ENCODE measurements around the gene PRG2.

The PRG2 gene

GRCh38 chr11:57418131-57418530 lies 27.7 kb upstream of the PRG2 start:
- no peak overlapping the region for H3K9ac ChIP-seq (ENCODE audit: low read length)
- H3K4me3 ChIP-seq (ENCODE audit: low read depth, low read length) = no peak overlapping the region
- H3K27ac ChIP-seq (ENCODE audit: low read depth, low read length) = no peak overlapping the region
- peaks cover 33% of the 10 kb centered on the region for H3K36me3 ChIP-seq (ENCODE audit: control insufficient read depth, insufficient read depth, low read length)
- H3K9me3 ChIP-seq (ENCODE audit: control insufficient read depth, insufficient read depth, low read depth, low read length) = no peaks in the 10 kb centered on the region
- H3K4me1 ChIP-seq (ENCODE audit: control insufficient read depth, insufficient read depth, low read length) = 0 out of 2 replicates have a peak, but pooled peaks cover 2% of the 10 kb centered on the region
- no peaks in the 10 kb centered on the region for H3K27me3 ChIP-seq (ENCODE audit: control insufficient read depth, insufficient read depth, low read length)

GRCh38 chr11:57417056-57417455 lies 26.6 kb upstream of the PRG2 start:
- H3K27ac ChIP-seq (ENCODE audit: low read depth, low read length) = no peak overlapping the region
- 0 out of 2 replicates have a peak, but pooled peaks cover 2% of the 10 kb centered on the region for H3K4me1 ChIP-seq (ENCODE audit: control insufficient read depth, insufficient read depth, low read length)
- H3K36me3 ChIP-seq (ENCODE audit: control insufficient read depth, insufficient read depth, low read length) = peaks cover 35% of the 10 kb centered on the region

GRCh38 chr11:57416436-57416835 lies 26.0 kb upstream of the PRG2 start:
- no peak overlapping the region for H3K9ac ChIP-seq (ENCODE audit: low read length)
- H3K4me1 ChIP-seq (ENCODE audit: control insufficient read depth, insufficient read depth, low read length) = 0 out of 2 replicates have a peak, but pooled peaks cover 2% of the 10 kb centered on the region
- no peaks in the 10 kb centered on the region for H3K27me3 ChIP-seq (ENCODE audit: control insufficient read depth, insufficient read depth, low read length)
- H3K9me3 ChIP-seq (ENCODE audit: control insufficient read depth, insufficient read depth, low read depth, low read length) = no peaks in the 10 kb centered on the region
- H3K4me3 ChIP-seq (ENCODE audit: low read depth, low read length) = no peak overlapping the region
- H3K36me3 ChIP-seq (ENCODE audit: control insufficient read depth, insufficient read depth, low read length) = peaks cover 35% of the 10 kb centered on the region
- H3K27ac ChIP-seq (ENCODE audit: low read depth, low read length) = no peak overlapping the region

More at GRCh38 chr11:57417056-57417455, 26.6 kb upstream of the PRG2 start:
- Histone ChIP-seq H3K27me3 (ENCODE audit: control insufficient read depth, insufficient read depth, low read length) (no peaks in the 10 kb centered on the region), H3K9ac (ENCODE audit: low read length) (no peak overlapping the region), H3K9me3 (ENCODE audit: control insufficient read depth, insufficient read depth, low read depth, low read length) (no peaks in the 10 kb centered on the region), H3K4me3 (ENCODE audit: low read depth, low read length) (no peak overlapping the region)

- H3K36me3 ChIP-seq (ENCODE audit: control insufficient read depth, insufficient read depth, low read length) = peaks cover 38% of the 10 kb centered on the region
Observed at GRCh38 chr11:57414612-57415212, 24.3 kb upstream of the PRG2 start.

GRCh38 chr11:57413681-57414080 lies 23.2 kb upstream of the PRG2 start:
- Histone ChIP-seq H3K36me3 (ENCODE audit: control insufficient read depth, insufficient read depth, low read length) (peaks cover 47% of the 10 kb centered on the region), H3K9me3 (ENCODE audit: control insufficient read depth, insufficient read depth, low read depth, low read length) (no peaks in the 10 kb centered on the region), H3K4me1 (ENCODE audit: control insufficient read depth, insufficient read depth, low read length) (0 out of 2 replicates have a peak, but pooled peaks cover 2% of the 10 kb centered on the region), H3K4me3 (ENCODE audit: low read depth, low read length) (no peak overlapping the region), H3K27ac (ENCODE audit: low read depth, low read length) (no peak overlapping the region), H3K9ac (ENCODE audit: low read length) (no peak overlapping the region), H3K27me3 (ENCODE audit: control insufficient read depth, insufficient read depth, low read length) (no peaks in the 10 kb centered on the region)

More at GRCh38 chr11:57414612-57415212, 24.3 kb upstream of the PRG2 start:
- no peaks in the 10 kb centered on the region for H3K27me3 ChIP-seq (ENCODE audit: control insufficient read depth, insufficient read depth, low read length)
- no peak overlapping the region for H3K27ac ChIP-seq (ENCODE audit: low read depth, low read length)
- 0 out of 2 replicates have a peak, but pooled peaks cover 2% of the 10 kb centered on the region for H3K4me1 ChIP-seq (ENCODE audit: control insufficient read depth, insufficient read depth, low read length)
- no peaks in the 10 kb centered on the region for H3K9me3 ChIP-seq (ENCODE audit: control insufficient read depth, insufficient read depth, low read depth, low read length)
- no peak overlapping the region for H3K4me3 ChIP-seq (ENCODE audit: low read depth, low read length)
- H3K9ac ChIP-seq (ENCODE audit: low read length) = no peak overlapping the region

- H3K9ac ChIP-seq (ENCODE audit: low read length) = no peak overlapping the region
- peaks cover 43% of the 10 kb centered on the region for H3K36me3 ChIP-seq (ENCODE audit: control insufficient read depth, insufficient read depth, low read length)
- no peaks in the 10 kb centered on the region for H3K27me3 ChIP-seq (ENCODE audit: control insufficient read depth, insufficient read depth, low read length)
- no peaks in the 10 kb centered on the region for H3K9me3 ChIP-seq (ENCODE audit: control insufficient read depth, insufficient read depth, low read depth, low read length)
- 0 out of 2 replicates have a peak, but pooled peaks cover 2% of the 10 kb centered on the region for H3K4me1 ChIP-seq (ENCODE audit: control insufficient read depth, insufficient read depth, low read length)
- no peak overlapping the region for H3K27ac ChIP-seq (ENCODE audit: low read depth, low read length)
- H3K4me3 ChIP-seq (ENCODE audit: low read depth, low read length) = no peak overlapping the region
Observed at GRCh38 chr11:57410287-57410686, 19.8 kb upstream of the PRG2 start.

GRCh38 chr11:57409321-57410100 lies 19.1 kb upstream of the PRG2 start:
- Histone ChIP-seq H3K36me3 (ENCODE audit: control insufficient read depth, insufficient read depth, low read length) (peaks cover 38% of the 10 kb centered on the region), H3K4me1 (ENCODE audit: control insufficient read depth, insufficient read depth, low read length) (no peaks in the 10 kb centered on the region), H3K4me3 (ENCODE audit: low read depth, low read length) (no peak overlapping the region), H3K9me3 (ENCODE audit: control insufficient read depth, insufficient read depth, low read depth, low read length) (no peaks in the 10 kb centered on the region), H3K27ac (ENCODE audit: low read depth, low read length) (no peak overlapping the region), H3K27me3 (ENCODE audit: control insufficient read depth, insufficient read depth, low read length) (no peaks in the 10 kb centered on the region), H3K9ac (ENCODE audit: low read length) (no peak overlapping the region)

GRCh38 chr11:57408771-57409170 lies 18.3 kb upstream of the PRG2 start:
- Histone ChIP-seq H3K36me3 (ENCODE audit: control insufficient read depth, insufficient read depth, low read length) (peaks cover 32% of the 10 kb centered on the region), H3K9ac (ENCODE audit: low read length) (no peak overlapping the region), H3K27ac (ENCODE audit: low read depth, low read length) (no peak overlapping the region), H3K9me3 (ENCODE audit: control insufficient read depth, insufficient read depth, low read depth, low read length) (no peaks in the 10 kb centered on the region), H3K4me3 (ENCODE audit: low read depth, low read length) (no peak overlapping the region), H3K4me1 (ENCODE audit: control insufficient read depth, insufficient read depth, low read length) (no peaks in the 10 kb centered on the region), H3K27me3 (ENCODE audit: control insufficient read depth, insufficient read depth, low read length) (no peaks in the 10 kb centered on the region)

- H3K27ac ChIP-seq (ENCODE audit: low read depth, low read length) = no peak overlapping the region
- no peak overlapping the region for H3K9ac ChIP-seq (ENCODE audit: low read length)
- H3K27me3 ChIP-seq (ENCODE audit: control insufficient read depth, insufficient read depth, low read length) = no peaks in the 10 kb centered on the region
- no peaks in the 10 kb centered on the region for H3K4me1 ChIP-seq (ENCODE audit: control insufficient read depth, insufficient read depth, low read length)
- no peak overlapping the region for H3K4me3 ChIP-seq (ENCODE audit: low read depth, low read length)
- peaks cover 26% of the 10 kb centered on the region for H3K36me3 ChIP-seq (ENCODE audit: control insufficient read depth, insufficient read depth, low read length)
- H3K9me3 ChIP-seq (ENCODE audit: control insufficient read depth, insufficient read depth, low read depth, low read length) = no peaks in the 10 kb centered on the region
Observed at GRCh38 chr11:57407941-57408475, 17.6 kb upstream of the PRG2 start.

- Histone ChIP-seq H3K27me3 (ENCODE audit: control insufficient read depth, insufficient read depth, low read length) (no peaks in the 10 kb centered on the region), H3K4me3 (ENCODE audit: low read depth, low read length) (no peak overlapping the region), H3K9me3 (ENCODE audit: control insufficient read depth, insufficient read depth, low read depth, low read length) (no peaks in the 10 kb centered on the region), H3K4me1 (ENCODE audit: control insufficient read depth, insufficient read depth, low read length) (peaks cover 7% of the 10 kb centered on the region; the same call in 1 of the 2 replicates), H3K36me3 (ENCODE audit: control insufficient read depth, insufficient read depth, low read length) (peaks cover 25% of the 10 kb centered on the region; the same call in 1 of the 2 replicates), H3K9ac (ENCODE audit: low read length) (no peak overlapping the region), H3K27ac (ENCODE audit: low read depth, low read length) (no peak overlapping the region)
Observed at GRCh38 chr11:57407010-57407920, 16.8 kb upstream of the PRG2 start.

Measured in HUES6 (cell line).